IMR-90 (cell line): ENCODE data around the gene LDB2.

Source experiments
- CHD1 ChIP-seq: IDR thresholded peaks from 2 replicates; pipeline ENCODE4 v1.6.1; 2012; ENCODE audit warnings: low read depth, low read length, improper control_type of control experiment
- MAFK ChIP-seq: IDR thresholded peaks from 2 replicates; pipeline ENCODE4 v1.6.1; 2012; ENCODE audit warnings: low read depth, low read length, improper control_type of control experiment
- MAZ ChIP-seq: IDR thresholded peaks from 2 replicates; pipeline ENCODE4 v1.6.1; 2012; ENCODE audit warnings: low read depth, mild to moderate bottlenecking, low read length, improper control_type of control experiment, moderate library complexity, borderline replicate concordance
- NFE2L2 ChIP-seq: fragments of 150-350 bp; IDR thresholded peaks from 2 replicates; pipeline ENCODE4 v1.6.1; 2016; ENCODE audit warnings: low read depth, mild to moderate bottlenecking, low read length
- POLR2A ChIP-seq: IDR thresholded peaks from 2 replicates; pipeline ENCODE4 v1.6.1; 2012; ENCODE audit warnings: mild to moderate bottlenecking, low read depth, low read length
- RFX5 ChIP-seq: IDR thresholded peaks from 2 replicates; pipeline ENCODE4 v1.8.0; 2012; ENCODE audit warnings: low read depth, mild to moderate bottlenecking, low read length, moderate library complexity
- TF ChIP-seq, protein P1 (sequence below): conservative IDR thresholded peaks from 2 replicates; pipeline ENCODE4 v1.5.1; 2012; ENCODE audit warnings: mild to moderate bottlenecking, low read depth, low read length, improper control_type of control experiment
- TF ChIP-seq, protein P2 (sequence below): fragments of 150-350 bp; IDR thresholded peaks from 2 replicates; pipeline ENCODE4 v1.6.1; 2017; ENCODE audit warnings: mild to moderate bottlenecking, antibody characterized with exemption, low read length, low read depth

DNA sequence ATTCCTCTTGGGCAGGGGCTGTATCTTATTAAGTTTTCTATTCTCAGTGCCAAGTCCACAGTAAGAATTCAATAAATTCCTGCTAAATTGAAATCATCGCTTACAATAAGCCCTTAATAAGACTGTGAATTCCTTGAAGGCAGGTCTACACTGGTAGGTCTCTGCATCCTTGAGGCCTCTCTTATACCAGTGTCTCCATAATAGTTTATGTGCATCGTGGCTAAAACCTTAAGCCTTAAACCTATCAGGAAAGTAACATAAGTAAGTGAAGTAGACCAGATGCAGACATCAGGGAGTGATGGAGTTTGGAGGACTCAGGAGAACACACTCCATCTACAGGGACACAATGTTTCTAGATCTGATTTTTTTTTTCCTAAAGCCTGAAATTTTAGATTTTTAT is 240.3 kb downstream of the LDB2 start:
- TF ChIP-seq, protein P1, sequence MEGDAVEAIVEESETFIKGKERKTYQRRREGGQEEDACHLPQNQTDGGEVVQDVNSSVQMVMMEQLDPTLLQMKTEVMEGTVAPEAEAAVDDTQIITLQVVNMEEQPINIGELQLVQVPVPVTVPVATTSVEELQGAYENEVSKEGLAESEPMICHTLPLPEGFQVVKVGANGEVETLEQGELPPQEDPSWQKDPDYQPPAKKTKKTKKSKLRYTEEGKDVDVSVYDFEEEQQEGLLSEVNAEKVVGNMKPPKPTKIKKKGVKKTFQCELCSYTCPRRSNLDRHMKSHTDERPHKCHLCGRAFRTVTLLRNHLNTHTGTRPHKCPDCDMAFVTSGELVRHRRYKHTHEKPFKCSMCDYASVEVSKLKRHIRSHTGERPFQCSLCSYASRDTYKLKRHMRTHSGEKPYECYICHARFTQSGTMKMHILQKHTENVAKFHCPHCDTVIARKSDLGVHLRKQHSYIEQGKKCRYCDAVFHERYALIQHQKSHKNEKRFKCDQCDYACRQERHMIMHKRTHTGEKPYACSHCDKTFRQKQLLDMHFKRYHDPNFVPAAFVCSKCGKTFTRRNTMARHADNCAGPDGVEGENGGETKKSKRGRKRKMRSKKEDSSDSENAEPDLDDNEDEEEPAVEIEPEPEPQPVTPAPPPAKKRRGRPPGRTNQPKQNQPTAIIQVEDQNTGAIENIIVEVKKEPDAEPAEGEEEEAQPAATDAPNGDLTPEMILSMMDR = no peak
- TF ChIP-seq POLR2A (no peak), MAZ (no peak), NFE2L2 (no peak), RFX5 (no peak), MAFK (no peak), CHD1 (no peak)
- TF ChIP-seq, protein P2, sequence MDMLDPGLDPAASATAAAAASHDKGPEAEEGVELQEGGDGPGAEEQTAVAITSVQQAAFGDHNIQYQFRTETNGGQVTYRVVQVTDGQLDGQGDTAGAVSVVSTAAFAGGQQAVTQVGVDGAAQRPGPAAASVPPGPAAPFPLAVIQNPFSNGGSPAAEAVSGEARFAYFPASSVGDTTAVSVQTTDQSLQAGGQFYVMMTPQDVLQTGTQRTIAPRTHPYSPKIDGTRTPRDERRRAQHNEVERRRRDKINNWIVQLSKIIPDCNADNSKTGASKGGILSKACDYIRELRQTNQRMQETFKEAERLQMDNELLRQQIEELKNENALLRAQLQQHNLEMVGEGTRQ = no peak
